ENCODE measurements around the gene CDH4.

Gene CDH4

GRCh38 chr20:61438285-61438684 lies 186.2 kb downstream of the CDH4 start:
- no peaks in the 10 kb centered on the region for H3K4me1 Mint-ChIP-seq
- peaks cover 4% of the 10 kb centered on the region for H3K27me3 Mint-ChIP-seq
- H3K4me3 Mint-ChIP-seq, result no peak overlapping the region
- H3K27ac Mint-ChIP-seq, result no peak overlapping the region
- no peaks in the 10 kb centered on the region for H3K9me3 Mint-ChIP-seq
- H3K36me3 Mint-ChIP-seq, result no peaks in the 10 kb centered on the region

GRCh38 chr20:61439251-61439650 lies 187.2 kb downstream of the CDH4 start:
- H3K4me1 Mint-ChIP-seq, result no peaks in the 10 kb centered on the region
- H3K36me3 Mint-ChIP-seq, result no peaks in the 10 kb centered on the region
- H3K27ac Mint-ChIP-seq, result no peak overlapping the region
- H3K4me3 Mint-ChIP-seq, result no peak overlapping the region
- no peaks in the 10 kb centered on the region for H3K9me3 Mint-ChIP-seq
- peaks cover 4% of the 10 kb centered on the region for H3K27me3 Mint-ChIP-seq

DNA sequence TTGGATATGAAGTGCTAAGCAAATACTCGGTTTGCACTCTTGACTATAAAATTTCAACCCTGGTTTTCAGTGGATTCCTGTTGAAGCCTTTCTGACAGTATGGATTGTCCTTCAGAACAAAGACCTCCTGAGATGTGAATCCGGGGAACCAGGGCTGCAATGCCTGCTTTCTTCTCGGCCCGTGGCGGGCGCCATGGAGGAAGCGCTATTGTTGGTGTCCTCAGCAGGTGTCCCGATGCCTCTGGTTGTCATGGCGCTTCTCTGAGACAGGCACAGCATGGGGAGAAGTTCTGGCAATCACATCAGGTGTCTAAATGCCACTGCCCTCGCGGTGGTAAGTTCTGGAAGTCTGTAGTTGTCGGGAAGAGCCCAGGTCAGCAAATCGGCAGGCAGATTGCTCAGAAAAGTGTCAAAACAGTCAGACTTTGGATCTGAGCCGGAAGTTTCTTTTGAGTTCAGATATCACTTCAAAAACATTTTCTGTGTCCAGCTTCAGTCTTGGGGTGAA lies 188.5 kb downstream of the CDH4 start:
- Mint-ChIP-seq H3K27me3 (no peaks in the 10 kb centered on the region), H3K4me3 (no peak overlapping the region), H3K4me1 (no peaks in the 10 kb centered on the region), H3K36me3 (no peaks in the 10 kb centered on the region), H3K9me3 (no peaks in the 10 kb centered on the region), H3K27ac (no peak overlapping the region)

DNA sequence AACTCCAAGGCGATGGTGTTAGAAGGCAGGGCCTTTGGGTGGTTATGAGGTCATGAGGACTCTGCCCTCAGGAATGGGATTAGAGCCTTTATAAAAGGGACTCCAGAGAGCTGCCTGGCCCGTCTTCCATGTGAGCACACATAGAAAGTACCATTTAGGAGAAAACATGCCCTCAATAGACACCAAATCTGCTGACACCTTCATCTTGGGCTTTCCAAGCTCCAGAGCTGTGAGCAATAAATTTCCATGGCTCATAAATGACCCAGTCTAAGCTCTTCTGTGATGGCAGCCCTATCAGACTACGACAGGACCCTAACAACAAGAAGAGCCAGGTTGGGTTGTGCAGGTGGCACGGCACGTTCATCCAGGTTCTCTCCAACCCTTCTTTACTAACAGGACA lies 189.5 kb downstream of the CDH4 start:
- no peaks in the 10 kb centered on the region for H3K9me3 Mint-ChIP-seq
- H3K36me3 Mint-ChIP-seq, result no peaks in the 10 kb centered on the region
- H3K4me1 Mint-ChIP-seq, result no peaks in the 10 kb centered on the region
- no peak overlapping the region for H3K27ac Mint-ChIP-seq
- H3K4me3 Mint-ChIP-seq, result no peak overlapping the region
- H3K27me3 Mint-ChIP-seq, result no peaks in the 10 kb centered on the region

- no peaks in the 10 kb centered on the region for H3K36me3 Mint-ChIP-seq
- no peaks in the 10 kb centered on the region for H3K27me3 Mint-ChIP-seq
- no peaks in the 10 kb centered on the region for H3K4me1 Mint-ChIP-seq
- no peak overlapping the region for H3K4me3 Mint-ChIP-seq
- no peak overlapping the region for H3K27ac Mint-ChIP-seq
- H3K9me3 Mint-ChIP-seq, result no peaks in the 10 kb centered on the region
Measured at GRCh38 chr20:61442075-61442670, 190.1 kb downstream of the CDH4 start.

GRCh38 chr20:61442718-61443117 lies 190.7 kb downstream of the CDH4 start:
- no peaks in the 10 kb centered on the region for H3K36me3 Mint-ChIP-seq
- H3K4me3 Mint-ChIP-seq, result no peak overlapping the region
- no peaks in the 10 kb centered on the region for H3K27me3 Mint-ChIP-seq
- H3K4me1 Mint-ChIP-seq, result no peaks in the 10 kb centered on the region
- H3K9me3 Mint-ChIP-seq, result no peaks in the 10 kb centered on the region
- H3K27ac Mint-ChIP-seq, result no peak overlapping the region

- Mint-ChIP-seq H3K36me3 (no peaks in the 10 kb centered on the region), H3K4me1 (no peaks in the 10 kb centered on the region), H3K27me3 (peaks cover 2% of the 10 kb centered on the region), H3K4me3 (no peak overlapping the region), H3K27ac (no peak overlapping the region), H3K9me3 (no peaks in the 10 kb centered on the region)
Measured at GRCh38 chr20:61443443-61444126, 191.5 kb downstream of the CDH4 start.

DNA sequence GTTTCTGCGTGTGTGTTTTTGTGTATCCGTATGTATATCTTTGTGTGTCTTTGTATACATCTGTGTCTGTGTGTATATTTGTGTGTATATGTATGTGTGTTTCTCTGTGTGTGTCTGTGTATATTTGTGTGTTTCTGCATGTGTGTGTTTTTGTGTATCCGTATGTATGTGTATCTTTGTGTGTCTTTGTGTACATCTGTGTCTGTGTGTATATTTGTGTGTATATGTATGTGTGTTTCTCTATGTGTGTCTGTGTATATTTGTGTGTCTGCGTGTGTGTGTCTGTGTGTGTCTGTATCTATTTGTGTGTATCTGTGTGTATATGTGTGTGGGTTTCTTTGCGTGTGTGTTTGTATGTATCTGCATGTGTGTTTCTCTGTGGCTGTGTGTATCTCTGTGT lies 192.6 kb downstream of the CDH4 start:
- Mint-ChIP-seq H3K27ac (no peak overlapping the region), H3K36me3 (no peaks in the 10 kb centered on the region), H3K4me1 (no peaks in the 10 kb centered on the region), H3K9me3 (no peaks in the 10 kb centered on the region), H3K27me3 (peaks cover 2% of the 10 kb centered on the region), H3K4me3 (no peak overlapping the region)

DNA sequence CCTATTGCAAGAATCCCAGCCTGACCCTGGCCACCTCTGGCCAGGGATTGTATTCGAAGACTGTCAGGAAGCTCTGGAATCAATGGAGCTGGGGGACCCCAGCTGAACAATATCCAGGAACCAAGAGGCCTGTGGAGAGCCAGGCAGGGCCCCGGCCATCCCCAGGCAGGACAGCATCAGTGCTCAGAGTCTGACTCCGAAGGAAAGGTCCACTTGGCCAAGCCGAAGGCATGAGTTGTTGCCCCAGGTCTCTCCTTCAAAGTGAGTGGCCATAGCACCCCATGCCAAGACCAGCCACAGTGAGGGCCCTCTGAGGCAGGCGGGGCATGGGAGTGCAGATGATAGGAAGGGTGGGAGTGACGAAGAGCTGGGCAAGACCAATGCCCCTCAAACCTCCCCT lies 193.1 kb downstream of the CDH4 start:
- H3K36me3 Mint-ChIP-seq, result no peaks in the 10 kb centered on the region
- H3K27me3 Mint-ChIP-seq, result peaks cover 2% of the 10 kb centered on the region
- no peaks in the 10 kb centered on the region for H3K4me1 Mint-ChIP-seq
- H3K9me3 Mint-ChIP-seq, result no peaks in the 10 kb centered on the region
- H3K4me3 Mint-ChIP-seq, result no peak overlapping the region
- no peak overlapping the region for H3K27ac Mint-ChIP-seq

DNA sequence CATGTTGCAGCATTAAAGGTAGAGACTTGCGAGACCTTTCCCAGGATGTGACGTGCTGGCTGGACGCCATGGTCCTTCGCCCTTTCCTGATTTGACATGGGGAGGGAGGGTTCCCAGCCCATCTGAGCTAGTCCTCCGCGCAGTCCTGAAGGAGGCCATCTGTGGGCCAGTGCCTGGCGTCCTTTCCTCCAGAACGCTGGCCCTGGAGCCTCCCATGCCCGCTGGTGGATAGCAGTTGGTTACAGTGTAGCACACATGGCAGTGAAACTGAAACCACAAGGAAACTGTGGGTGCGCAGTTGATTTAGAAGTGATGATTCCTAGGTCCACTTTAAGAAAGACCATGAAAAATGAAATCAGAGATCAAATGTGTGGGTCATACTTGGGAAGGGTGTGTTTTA lies 193.7 kb downstream of the CDH4 start:
- Mint-ChIP-seq H3K27me3 (peaks cover 2% of the 10 kb centered on the region), H3K9me3 (no peaks in the 10 kb centered on the region), H3K4me3 (no peak overlapping the region), H3K36me3 (no peaks in the 10 kb centered on the region), H3K4me1 (no peaks in the 10 kb centered on the region), H3K27ac (no peak overlapping the region)

- no peaks in the 10 kb centered on the region for H3K36me3 Mint-ChIP-seq
- peaks cover 2% of the 10 kb centered on the region for H3K27me3 Mint-ChIP-seq
- no peak overlapping the region for H3K4me3 Mint-ChIP-seq
- no peaks in the 10 kb centered on the region for H3K4me1 Mint-ChIP-seq
- no peak overlapping the region for H3K27ac Mint-ChIP-seq
- H3K9me3 Mint-ChIP-seq, result no peaks in the 10 kb centered on the region
Measured at GRCh38 chr20:61447952-61448351, 195.9 kb downstream of the CDH4 start.

DNA sequence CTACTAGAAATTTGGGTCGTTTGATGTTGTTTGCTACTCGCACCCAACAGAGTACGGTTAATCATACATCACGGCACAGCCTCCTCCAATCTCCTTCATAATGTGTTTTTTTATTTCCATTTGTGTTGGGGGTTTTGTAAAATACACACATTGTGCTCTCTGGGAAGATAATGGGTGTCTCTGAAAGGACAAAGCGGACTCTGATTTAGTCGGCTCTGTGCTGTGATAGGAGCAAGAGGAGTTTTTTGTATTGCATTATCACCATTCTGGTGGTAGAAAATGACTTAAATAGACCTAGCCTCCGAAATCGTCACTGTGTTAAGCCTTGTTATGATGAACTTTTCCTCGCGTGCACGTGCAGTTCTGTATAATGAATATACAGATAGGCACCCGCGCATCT lies 196.3 kb downstream of the CDH4 start:
- no peak overlapping the region for H3K4me3 Mint-ChIP-seq
- H3K27me3 Mint-ChIP-seq, result peaks cover 2% of the 10 kb centered on the region
- H3K36me3 Mint-ChIP-seq, result no peaks in the 10 kb centered on the region
- no peaks in the 10 kb centered on the region for H3K9me3 Mint-ChIP-seq
- H3K27ac Mint-ChIP-seq, result no peak overlapping the region
- H3K4me1 Mint-ChIP-seq, result no peaks in the 10 kb centered on the region

DNA sequence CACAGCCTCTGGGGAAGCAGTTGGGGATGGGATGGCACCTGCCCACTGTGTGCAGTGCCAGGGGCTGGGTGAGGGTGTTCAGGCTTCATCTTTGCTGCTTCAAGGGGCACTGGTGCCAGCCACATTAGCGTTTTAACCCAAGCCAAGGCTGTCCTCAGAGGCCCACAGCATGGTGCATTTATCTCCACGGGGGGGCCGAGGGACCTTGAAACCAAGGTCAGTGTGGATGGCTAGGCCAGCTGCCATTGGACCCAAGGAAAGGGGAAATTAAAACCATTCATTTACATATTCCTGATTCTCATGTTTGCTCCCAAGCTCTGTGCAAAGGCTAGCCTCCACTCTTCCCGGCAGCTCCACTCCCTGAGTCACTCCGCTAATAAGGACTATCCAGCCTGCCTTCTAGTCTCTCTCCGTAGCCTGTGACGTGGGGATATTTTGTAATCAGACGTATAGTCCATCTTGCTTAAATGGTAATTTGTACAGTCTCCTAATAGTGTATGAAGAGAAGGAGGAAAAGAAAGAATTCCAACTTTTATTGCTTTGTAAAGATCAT lies 197.1 kb downstream of the CDH4 start:
- no peaks in the 10 kb centered on the region for H3K9me3 Mint-ChIP-seq
- no peak overlapping the region for H3K4me3 Mint-ChIP-seq
- H3K36me3 Mint-ChIP-seq, result no peaks in the 10 kb centered on the region
- H3K4me1 Mint-ChIP-seq, result no peaks in the 10 kb centered on the region
- H3K27ac Mint-ChIP-seq, result no peak overlapping the region
- H3K27me3 Mint-ChIP-seq, result peaks cover 2% of the 10 kb centered on the region

DNA sequence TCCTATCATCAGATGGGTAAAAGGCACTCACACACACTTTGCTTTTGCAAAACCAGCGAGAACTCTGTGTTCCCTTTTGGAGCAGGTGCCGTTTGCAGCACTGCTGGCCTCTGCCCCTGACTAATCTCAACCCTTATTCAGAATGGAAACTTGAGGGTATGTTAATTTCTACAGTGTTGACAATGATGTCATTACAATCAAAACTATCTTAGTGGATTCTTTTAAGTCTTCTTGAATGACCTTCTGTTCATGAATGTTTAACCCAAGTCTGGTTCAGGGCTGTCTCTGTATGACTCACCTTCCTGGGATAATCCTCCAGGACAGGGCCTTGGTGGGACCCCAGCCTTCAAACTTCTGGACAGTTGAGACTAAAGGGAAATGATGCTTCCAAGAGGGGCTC lies 197.9 kb downstream of the CDH4 start:
- Mint-ChIP-seq H3K4me3 (no peak overlapping the region), H3K9me3 (no peaks in the 10 kb centered on the region), H3K36me3 (no peaks in the 10 kb centered on the region), H3K27ac (no peak overlapping the region), H3K4me1 (no peaks in the 10 kb centered on the region), H3K27me3 (peaks cover 2% of the 10 kb centered on the region)

GRCh38 chr20:61450549-61450948 lies 198.5 kb downstream of the CDH4 start:
- H3K27me3 Mint-ChIP-seq, result peaks cover 2% of the 10 kb centered on the region
- H3K4me1 Mint-ChIP-seq, result no peaks in the 10 kb centered on the region
- H3K27ac Mint-ChIP-seq, result no peak overlapping the region
- no peaks in the 10 kb centered on the region for H3K36me3 Mint-ChIP-seq
- no peaks in the 10 kb centered on the region for H3K9me3 Mint-ChIP-seq
- H3K4me3 Mint-ChIP-seq, result no peak overlapping the region

GRCh38 chr20:61451009-61451408 lies 198.9 kb downstream of the CDH4 start:
- H3K4me1 Mint-ChIP-seq, result no peaks in the 10 kb centered on the region
- no peak overlapping the region for H3K4me3 Mint-ChIP-seq
- H3K27me3 Mint-ChIP-seq, result peaks cover 2% of the 10 kb centered on the region
- no peaks in the 10 kb centered on the region for H3K36me3 Mint-ChIP-seq
- no peak overlapping the region for H3K27ac Mint-ChIP-seq
- no peaks in the 10 kb centered on the region for H3K9me3 Mint-ChIP-seq
